Measurements from ENCODE around the gene C9orf85.

Gene C9orf85

GRCh38 chr9:71879644-71880174 lies 31.7 kb upstream of the C9orf85 start:
- Histone ChIP-seq H3K4me2 (ENCODE audit: low read depth, low read length) (no peak overlapping the region), H3F3A (ENCODE audit: insufficient read depth, low read length) (no peaks in the 10 kb centered on the region), H3K9ac (ENCODE audit: low read length) (no peak overlapping the region), H3K79me2 (ENCODE audit: low read length) (peaks cover 99% of the 10 kb centered on the region), H3K27me3 (replicated peaks; ENCODE audit: insufficient read depth, low read length) (no peaks in the 10 kb centered on the region), H3K9me3 (replicated peaks; ENCODE audit: insufficient read depth, low read length) (no peaks in the 10 kb centered on the region), H3K4me3 (ENCODE audit: low read length) (no peak overlapping the region), H3K27ac (ENCODE audit: low read length) (no peak overlapping the region), H4K20me1 (ENCODE audit: insufficient read depth, low read length) (no peaks in the 10 kb centered on the region), H3K4me1 (ENCODE audit: low read length) (peaks cover 4% of the 10 kb centered on the region), H3K36me3 (replicated peaks; ENCODE audit: insufficient read depth, low read length) (peaks cover 8% of the 10 kb centered on the region; the same call in 1 of the 2 replicates), H3K9me2 (replicated peaks; ENCODE audit: insufficient read depth, low read length) (no peaks in the 10 kb centered on the region), H2AFZ (ENCODE audit: low read length) (no peak overlapping the region)
- TF ChIP-seq, protein P1, sequence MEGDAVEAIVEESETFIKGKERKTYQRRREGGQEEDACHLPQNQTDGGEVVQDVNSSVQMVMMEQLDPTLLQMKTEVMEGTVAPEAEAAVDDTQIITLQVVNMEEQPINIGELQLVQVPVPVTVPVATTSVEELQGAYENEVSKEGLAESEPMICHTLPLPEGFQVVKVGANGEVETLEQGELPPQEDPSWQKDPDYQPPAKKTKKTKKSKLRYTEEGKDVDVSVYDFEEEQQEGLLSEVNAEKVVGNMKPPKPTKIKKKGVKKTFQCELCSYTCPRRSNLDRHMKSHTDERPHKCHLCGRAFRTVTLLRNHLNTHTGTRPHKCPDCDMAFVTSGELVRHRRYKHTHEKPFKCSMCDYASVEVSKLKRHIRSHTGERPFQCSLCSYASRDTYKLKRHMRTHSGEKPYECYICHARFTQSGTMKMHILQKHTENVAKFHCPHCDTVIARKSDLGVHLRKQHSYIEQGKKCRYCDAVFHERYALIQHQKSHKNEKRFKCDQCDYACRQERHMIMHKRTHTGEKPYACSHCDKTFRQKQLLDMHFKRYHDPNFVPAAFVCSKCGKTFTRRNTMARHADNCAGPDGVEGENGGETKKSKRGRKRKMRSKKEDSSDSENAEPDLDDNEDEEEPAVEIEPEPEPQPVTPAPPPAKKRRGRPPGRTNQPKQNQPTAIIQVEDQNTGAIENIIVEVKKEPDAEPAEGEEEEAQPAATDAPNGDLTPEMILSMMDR (IDR thresholded peaks at IDR 0.05; ENCODE audit: low read length), result no peak
- TF ChIP-seq EZH2 (optimal IDR thresholded peaks at IDR 0.05; ENCODE audit: low read depth, low read length), result no peak
- TF ChIP-seq EZH2phosphoT487 (IDR thresholded peaks at IDR 0.05; ENCODE audit: low read length), result no peak
- no peak for DNase-seq

- H3K4me1 ChIP-seq (ENCODE audit: low read length), result peaks cover 3% of the 10 kb centered on the region; the same call in 1 of the 2 replicates
- H3K9me3 ChIP-seq (replicated peaks; ENCODE audit: insufficient read depth, low read length), result no peaks in the 10 kb centered on the region
- H3K4me2 ChIP-seq (ENCODE audit: low read depth, low read length), result no peak overlapping the region
- H3K9me2 ChIP-seq (replicated peaks; ENCODE audit: insufficient read depth, low read length), result no peaks in the 10 kb centered on the region
- DNase-seq, result no peak
- no peak for TF ChIP-seq EZH2phosphoT487 (IDR thresholded peaks at IDR 0.05; ENCODE audit: low read length)
- TF ChIP-seq EZH2 (optimal IDR thresholded peaks at IDR 0.05; ENCODE audit: low read depth, low read length), result no peak
- TF ChIP-seq, protein P1 (IDR thresholded peaks at IDR 0.05; ENCODE audit: low read length), result no peak
- no peak overlapping the region for H2AFZ ChIP-seq (ENCODE audit: low read length)
- no peaks in the 10 kb centered on the region for H3F3A ChIP-seq (ENCODE audit: insufficient read depth, low read length)
- H3K36me3 ChIP-seq (replicated peaks; ENCODE audit: insufficient read depth, low read length), result peaks cover 7% of the 10 kb centered on the region; the same call in 1 of the 2 replicates
- no peak overlapping the region for H3K9ac ChIP-seq (ENCODE audit: low read length)
- H3K4me3 ChIP-seq (ENCODE audit: low read length), result no peak overlapping the region
- H3K27me3 ChIP-seq (replicated peaks; ENCODE audit: insufficient read depth, low read length), result no peaks in the 10 kb centered on the region
- H3K79me2 ChIP-seq (ENCODE audit: low read length), result peaks cover 98% of the 10 kb centered on the region
- H3K27ac ChIP-seq (ENCODE audit: low read length), result no peak overlapping the region
- no peaks in the 10 kb centered on the region for H4K20me1 ChIP-seq (ENCODE audit: insufficient read depth, low read length)
Observed at GRCh38 chr9:71884005-71884404, 27.4 kb upstream of the C9orf85 start.

DNA sequence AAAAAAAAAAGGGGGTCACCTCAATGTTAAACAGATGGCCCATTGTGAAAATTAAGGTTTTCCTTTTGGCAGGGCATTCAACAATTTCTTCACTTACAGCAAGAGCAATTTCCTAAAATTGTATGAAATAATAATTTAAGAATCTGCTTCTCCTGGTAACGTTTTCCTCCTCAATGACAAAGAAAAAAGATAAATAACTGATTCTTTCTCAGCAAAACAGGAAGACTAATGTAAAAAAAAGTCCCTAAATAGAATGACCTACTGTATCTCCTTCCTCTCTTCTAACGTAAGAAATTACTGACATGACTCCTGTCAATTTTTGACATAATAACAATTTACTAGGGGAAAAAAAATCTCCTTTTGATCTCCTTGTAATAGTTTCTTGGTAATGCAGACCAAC lies 26.0 kb upstream of the C9orf85 start:
- TF ChIP-seq EZH2phosphoT487 (IDR thresholded peaks at IDR 0.05; ENCODE audit: low read length), result no peak
- no peak for TF ChIP-seq EZH2 (optimal IDR thresholded peaks at IDR 0.05; ENCODE audit: low read depth, low read length)
- TF ChIP-seq, protein P1 (IDR thresholded peaks at IDR 0.05; ENCODE audit: low read length), result no peak
- no peak for DNase-seq
- H3K79me2 ChIP-seq (ENCODE audit: low read length), result peaks cover 97% of the 10 kb centered on the region
- peaks cover 7% of the 10 kb centered on the region; the same call in 1 of the 2 replicates for H3K36me3 ChIP-seq (replicated peaks; ENCODE audit: insufficient read depth, low read length)
- no peaks in the 10 kb centered on the region for H3K9me3 ChIP-seq (replicated peaks; ENCODE audit: insufficient read depth, low read length)
- no peak overlapping the region for H3K27ac ChIP-seq (ENCODE audit: low read length)
- H3F3A ChIP-seq (ENCODE audit: insufficient read depth, low read length), result no peaks in the 10 kb centered on the region
- H3K4me2 ChIP-seq (ENCODE audit: low read depth, low read length), result no peak overlapping the region
- H3K27me3 ChIP-seq (replicated peaks; ENCODE audit: insufficient read depth, low read length), result no peaks in the 10 kb centered on the region
- H3K4me3 ChIP-seq (ENCODE audit: low read length), result no peak overlapping the region
- peaks cover 3% of the 10 kb centered on the region; the same call in 1 of the 2 replicates for H3K4me1 ChIP-seq (ENCODE audit: low read length)
- H2AFZ ChIP-seq (ENCODE audit: low read length), result no peak overlapping the region
- H4K20me1 ChIP-seq (ENCODE audit: insufficient read depth, low read length), result no peaks in the 10 kb centered on the region
- no peak overlapping the region for H3K9ac ChIP-seq (ENCODE audit: low read length)
- no peaks in the 10 kb centered on the region for H3K9me2 ChIP-seq (replicated peaks; ENCODE audit: insufficient read depth, low read length)

All from MM.1S (cell line).